MCF 10A (cell line): ENCODE measurements around the gene ABLIM1. TPM values are rescaled to one million over a fixed set of nuclear protein-coding genes. Genes with fewer than 3 reads are reported as not detected.

Experiments used
- BruUV-seq: library from RNA; stranded (reverse); fragments of 400-500 nt; replicated peaks from 2 replicates; lab custom pipeline; 2021; lab: Mats Ljungman, UMichigan
- CTCF ChIA-PET: fragments of 300-600 bp; sonication (Branson Sonifier 250); formaldehyde crosslinking; extraction: SDS; loops from one replicate; lab custom pipeline; 2021; ENCODE audit warnings: antibody characterized with exemption, inconsistent platforms; lab: Yijun Ruan, JAX
- POLR2A ChIA-PET: fragments of 300-600, 350-650 bp; sonication (Branson Sonifier 250); formaldehyde crosslinking; extraction: SDS; loops from one replicate; lab custom pipeline; 2020; ENCODE audit warnings: antibody characterized with exemption, inconsistent platforms; lab: Yijun Ruan, JAX
- DNase-seq: peaks from one replicate; pipeline ENCODE4 v3.0.0-alpha.2; 2018; ENCODE audit not compliant: unreplicated experiment
- H3K27ac Mint-ChIP-seq: one replicate; pipeline ENCODE4 v1.8.0; 2022; ENCODE audit warnings: mild to moderate bottlenecking, low read depth, mixed read lengths; ENCODE audit not compliant: unreplicated experiment
- H3K27me3 Mint-ChIP-seq: one replicate; pipeline ENCODE4 v1.8.0; 2022; ENCODE audit warnings: mixed read lengths; ENCODE audit not compliant: insufficient read depth, unreplicated experiment
- H3K36me3 Mint-ChIP-seq: one replicate; pipeline ENCODE4 v1.8.0; 2022; ENCODE audit warnings: mild to moderate bottlenecking, moderate library complexity, mixed read lengths; ENCODE audit not compliant: insufficient read depth, unreplicated experiment
- H3K4me1 Mint-ChIP-seq: one replicate; pipeline ENCODE4 v1.8.0; 2022; ENCODE audit warnings: mixed read lengths; ENCODE audit not compliant: insufficient read depth, unreplicated experiment
- H3K4me3 Mint-ChIP-seq: one replicate; pipeline ENCODE4 v1.8.0; 2022; ENCODE audit warnings: mild to moderate bottlenecking, moderate library complexity, mixed read lengths; ENCODE audit not compliant: unreplicated experiment
- H3K9me3 Mint-ChIP-seq: one replicate; pipeline ENCODE4 v1.8.0; 2022; ENCODE audit warnings: mixed read lengths; ENCODE audit not compliant: unreplicated experiment
- CTCF ChIP-seq: fragments of 200-600 bp; IDR thresholded peaks from one replicate; pipeline ENCODE4 v1.8.0; 2022; ENCODE audit warnings: antibody characterized with exemption, mild to moderate bottlenecking; ENCODE audit not compliant: unreplicated experiment
- intact Hi-C: fragments of 100-400 bp; cut with micrococcal nuclease; formaldehyde crosslinking; loops from 2 replicates; pipeline ENCODE4 v1.14.1; 2022
- total RNA-seq: library from RNA; stranded (reverse); gene quantifications from 2 replicates; pipeline ENCODE4 v1.2.3, GENCODE V29; 2022

The ABLIM1 gene
- total RNA-seq, 1 experiment from 2014 or later: 94.5 TPM

DNA sequence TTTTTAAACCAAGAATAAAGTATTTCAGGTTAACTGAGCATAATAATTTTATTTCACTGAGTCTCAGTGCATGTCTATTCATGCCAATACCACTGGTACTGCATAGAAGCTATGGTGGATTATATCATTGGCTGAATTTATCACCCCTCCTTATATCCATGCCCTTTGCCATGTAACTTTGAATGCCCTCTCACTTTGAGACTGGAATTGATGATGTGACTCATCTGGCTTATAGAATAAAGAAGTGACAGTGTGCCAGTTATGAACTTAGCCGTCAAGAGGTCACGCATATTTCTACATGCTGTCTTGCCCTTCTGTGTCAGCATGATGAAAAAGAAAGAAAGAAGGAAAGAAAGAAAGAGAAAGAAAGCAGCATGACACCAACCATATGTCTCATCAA lies 20.7 kb upstream of the ABLIM1 start:
- BruUV-seq: no TSS peak
- ChIA-PET CTCF (interaction anchor here (0.6 to 1.3 kb wide), 4 partner anchors 11 to 491 kb away, joined by 3 to 6 read pairs (median 3); no protein-coding TSS in a partner anchor), POLR2A (interaction anchor here (0.6 to 1.3 kb wide), 5 partner anchors 14 to 144 kb away, joined by 3 to 4 read pairs (median 3); no protein-coding TSS in a partner anchor)
- intact Hi-C loops: no loop called here
- H3K27ac Mint-ChIP-seq: no peak overlapping the region
- no peak for DNase-seq
- H3K4me1 Mint-ChIP-seq: peaks cover 33% of the 10 kb centered on the region
- no peaks in the 10 kb centered on the region for H3K27me3 Mint-ChIP-seq
- no peak for TF ChIP-seq CTCF
- no peaks in the 10 kb centered on the region for H3K9me3 Mint-ChIP-seq
- H3K4me3 Mint-ChIP-seq: no peak overlapping the region
- H3K36me3 Mint-ChIP-seq: no peaks in the 10 kb centered on the region

DNA sequence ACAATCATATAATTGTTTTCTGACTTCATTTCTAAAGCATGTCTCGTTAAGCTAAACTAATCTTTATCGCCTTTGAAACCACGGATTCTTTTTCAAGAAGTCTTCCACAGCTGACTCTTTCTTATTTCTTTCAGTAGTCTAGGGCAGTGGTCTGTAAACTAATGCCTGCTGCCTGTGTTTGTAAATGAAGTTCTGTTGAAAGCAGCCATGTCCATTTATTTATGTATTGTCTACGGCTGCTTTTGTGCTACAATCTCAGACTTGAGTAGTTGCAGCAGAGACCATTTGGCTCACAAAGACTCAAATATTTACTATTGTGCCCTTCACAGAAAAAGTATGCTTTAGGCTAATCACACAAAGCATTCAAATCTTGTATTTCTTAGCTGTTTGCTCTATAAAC lies 20.3 kb upstream of the ABLIM1 start:
- no peaks in the 10 kb centered on the region for H3K27me3 Mint-ChIP-seq
- POLR2A ChIA-PET: interaction anchor here (0.6 to 1.3 kb wide), 5 partner anchors 15 to 144 kb away, joined by 3 to 4 read pairs (median 3); no protein-coding TSS in a partner anchor
- intact Hi-C loops: no loop called here
- DNase-seq: no peak
- no peaks in the 10 kb centered on the region for H3K9me3 Mint-ChIP-seq
- H3K36me3 Mint-ChIP-seq: no peaks in the 10 kb centered on the region
- H3K4me3 Mint-ChIP-seq: no peak overlapping the region
- TF ChIP-seq CTCF: no peak
- no peak overlapping the region for H3K27ac Mint-ChIP-seq
- no TSS peak for BruUV-seq
- CTCF ChIA-PET: interaction anchor here (0.5 to 1.3 kb wide), 7 partner anchors 10 to 490 kb away, joined by 3 to 6 read pairs (median 3); no protein-coding TSS in a partner anchor
- peaks cover 29% of the 10 kb centered on the region for H3K4me1 Mint-ChIP-seq

GRCh38 chr10:114674346-114674745 lies 16.3 kb upstream of the ABLIM1 start:
- Mint-ChIP-seq H3K4me1 (peaks cover 11% of the 10 kb centered on the region), H3K36me3 (no peaks in the 10 kb centered on the region), H3K27me3 (no peaks in the 10 kb centered on the region), H3K27ac (no peak overlapping the region), H3K9me3 (no peaks in the 10 kb centered on the region), H3K4me3 (no peak overlapping the region)
- DNase-seq: no peak
- ChIA-PET CTCF (interaction anchor here (0.7 kb wide), 1 partner anchor 301 kb away, joined by 3 read pairs; no protein-coding TSS in a partner anchor), POLR2A (interaction anchor here (0.5 kb wide), 1 partner anchor 22 kb away, joined by 3 read pairs; no protein-coding TSS in a partner anchor)
- TF ChIP-seq CTCF: no peak
- intact Hi-C loops: no loop called here
- no TSS peak for BruUV-seq

DNA sequence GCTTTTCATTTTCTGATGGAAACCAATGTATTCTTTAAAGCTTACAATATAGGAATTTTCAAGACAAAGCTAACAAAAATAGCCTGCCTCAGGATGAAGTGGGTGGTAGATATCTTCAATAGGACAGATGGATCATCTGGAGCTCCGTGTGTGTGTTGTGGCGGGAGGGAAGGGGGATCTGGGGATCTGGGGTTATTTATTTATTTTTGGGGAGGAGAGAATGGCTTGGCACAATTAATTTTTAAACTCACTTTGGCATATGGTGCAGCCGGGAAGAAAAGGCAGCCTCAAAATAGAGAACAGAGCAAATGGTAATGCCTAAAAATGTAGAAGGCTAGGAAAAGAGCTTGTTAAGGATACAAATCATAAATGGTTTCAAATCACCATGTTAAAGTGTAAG lies 11.6 kb upstream of the ABLIM1 start:
- H3K36me3 Mint-ChIP-seq: no peaks in the 10 kb centered on the region
- no peak for DNase-seq
- no TSS peak for BruUV-seq
- no peak for TF ChIP-seq CTCF
- intact Hi-C loops: no loop called here
- CTCF ChIA-PET: interaction anchor here (0.5 kb wide), 1 partner anchor 98 kb away, joined by 4 read pairs; no protein-coding TSS in a partner anchor
- no peak overlapping the region for H3K27ac Mint-ChIP-seq
- no peaks in the 10 kb centered on the region for H3K4me1 Mint-ChIP-seq
- peaks cover 6% of the 10 kb centered on the region for H3K9me3 Mint-ChIP-seq
- H3K4me3 Mint-ChIP-seq: no peak overlapping the region
- POLR2A ChIA-PET: interaction anchor here (1.5 kb wide), 1 partner anchor 15 kb away, joined by 4 read pairs; no protein-coding TSS in a partner anchor
- H3K27me3 Mint-ChIP-seq: no peaks in the 10 kb centered on the region
